GM08714 (cell line): Measurements from ENCODE around the gene SHISAL1.

ENCODE experiments used
- H3K4me3 ChIP-seq: fragments of 200-500 bp; sonication (Bioruptor generic); 2 replicates; pipeline ENCODE4 v1.5.1; 2014; ENCODE audit warnings: mild to moderate bottlenecking, low read length, inconsistent platforms
- ZNF274 ChIP-seq: IDR thresholded peaks from 2 replicates; pipeline ENCODE4 v1.6.1; 2012; ENCODE audit warnings: mild to moderate bottlenecking, low read depth, low read length

SHISAL1 gene

DNA sequence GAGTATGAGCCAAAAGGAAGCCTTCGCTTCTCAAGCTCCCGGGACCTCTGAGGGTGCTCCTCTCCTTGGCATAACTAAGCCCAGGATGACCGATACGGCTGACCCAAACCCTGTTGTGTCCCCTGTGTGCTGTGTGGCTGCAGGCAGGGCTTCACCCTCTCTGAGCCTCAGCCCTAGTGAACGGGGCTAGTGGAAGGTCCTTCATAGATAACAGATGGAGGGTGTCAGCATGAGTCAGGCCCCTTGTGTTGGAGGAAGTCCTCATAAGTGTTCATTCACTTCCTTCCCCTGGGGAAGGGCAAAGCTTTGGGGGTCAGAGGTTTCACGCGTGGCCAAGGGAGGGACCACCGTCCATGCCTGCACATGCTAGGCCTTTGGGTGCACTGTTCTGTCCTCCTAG lies 21.5 kb downstream of the SHISAL1 start:
- H3K4me3 ChIP-seq, result no peak overlapping the region
- TF ChIP-seq ZNF274, result no peak

DNA sequence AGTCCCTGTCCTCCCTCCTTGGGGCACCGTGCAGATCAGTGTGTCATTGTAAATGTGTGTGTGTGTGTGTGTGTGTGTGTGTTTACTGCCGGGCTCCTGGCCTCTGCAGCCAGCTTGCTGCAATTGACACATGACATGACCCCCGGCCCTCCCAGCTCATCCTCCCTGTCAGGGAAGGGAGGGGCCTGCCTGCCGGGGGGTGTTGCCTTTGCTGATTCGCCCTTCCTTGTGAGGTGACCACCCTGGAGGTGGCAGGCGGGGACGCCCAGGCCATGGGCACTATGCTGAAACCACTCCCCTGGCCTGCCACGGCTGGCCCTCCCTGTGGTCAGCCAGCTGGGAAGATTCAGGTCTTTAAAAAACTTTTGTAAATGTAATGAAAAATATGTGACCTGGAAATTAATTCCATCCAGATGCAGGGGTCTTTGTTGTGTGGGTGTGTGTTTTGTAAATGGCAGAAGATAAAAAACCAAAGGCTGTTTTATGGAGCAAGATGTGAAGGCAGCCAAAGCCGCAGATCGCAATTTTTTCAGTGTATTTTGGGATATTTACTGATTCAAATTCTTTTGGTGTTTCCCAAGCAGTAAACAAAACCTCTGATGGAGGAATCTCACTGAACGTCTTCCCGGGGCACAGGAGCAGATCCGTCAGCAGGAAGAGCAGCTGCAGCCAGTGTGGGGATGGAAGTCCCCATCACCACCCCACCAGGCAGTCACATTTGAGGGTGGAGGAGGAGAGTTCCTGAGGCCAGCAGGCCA lies 23.2 kb downstream of the SHISAL1 start:
- TF ChIP-seq ZNF274, result no peak
- no peak overlapping the region for H3K4me3 ChIP-seq

DNA sequence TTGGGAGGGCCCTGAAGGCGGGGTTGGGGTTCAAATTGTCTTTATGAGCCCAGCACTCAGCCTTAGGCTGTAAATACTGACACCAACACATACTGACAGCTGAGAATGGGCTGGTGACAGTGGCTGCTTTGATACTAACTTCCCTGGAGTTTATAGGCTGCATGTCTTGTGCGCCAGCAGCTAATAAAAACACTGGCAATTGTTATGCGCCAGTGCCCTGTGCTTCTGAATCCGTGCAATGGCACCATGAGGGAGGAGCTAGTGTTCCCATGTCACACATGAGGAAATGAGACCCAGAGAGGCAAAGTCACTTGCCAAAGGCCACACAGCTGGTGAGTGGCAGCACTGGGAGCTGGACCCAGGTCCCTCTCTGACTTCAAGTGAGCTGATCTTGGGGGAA lies 23.8 kb downstream of the SHISAL1 start:
- TF ChIP-seq ZNF274, result no peak

DNA sequence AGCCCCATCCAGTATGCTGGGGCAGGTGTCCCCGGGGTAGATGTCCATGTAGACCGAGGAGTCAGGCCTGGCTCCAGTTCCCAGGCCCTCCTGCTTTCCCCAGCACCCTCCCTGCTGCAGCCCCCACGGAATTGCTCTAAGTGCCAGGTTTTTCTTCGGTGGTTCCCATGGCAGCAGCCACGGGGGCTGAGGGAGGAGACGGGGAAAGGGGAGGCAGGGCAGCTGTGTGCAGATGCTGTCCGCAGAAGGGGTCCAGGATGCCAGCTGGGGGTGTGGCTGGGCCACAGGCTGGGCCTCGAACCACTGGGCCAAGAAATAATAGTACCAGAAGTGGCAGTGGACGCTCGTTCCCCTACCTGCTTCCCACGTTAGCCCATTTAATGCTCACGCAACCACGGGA lies 25.0 kb downstream of the SHISAL1 start:
- no peak overlapping the region for H3K4me3 ChIP-seq
- TF ChIP-seq ZNF274, result no peak

More for the DNA sequence above, 23.8 kb downstream of the SHISAL1 start:
- no peak overlapping the region for H3K4me3 ChIP-seq

DNA sequence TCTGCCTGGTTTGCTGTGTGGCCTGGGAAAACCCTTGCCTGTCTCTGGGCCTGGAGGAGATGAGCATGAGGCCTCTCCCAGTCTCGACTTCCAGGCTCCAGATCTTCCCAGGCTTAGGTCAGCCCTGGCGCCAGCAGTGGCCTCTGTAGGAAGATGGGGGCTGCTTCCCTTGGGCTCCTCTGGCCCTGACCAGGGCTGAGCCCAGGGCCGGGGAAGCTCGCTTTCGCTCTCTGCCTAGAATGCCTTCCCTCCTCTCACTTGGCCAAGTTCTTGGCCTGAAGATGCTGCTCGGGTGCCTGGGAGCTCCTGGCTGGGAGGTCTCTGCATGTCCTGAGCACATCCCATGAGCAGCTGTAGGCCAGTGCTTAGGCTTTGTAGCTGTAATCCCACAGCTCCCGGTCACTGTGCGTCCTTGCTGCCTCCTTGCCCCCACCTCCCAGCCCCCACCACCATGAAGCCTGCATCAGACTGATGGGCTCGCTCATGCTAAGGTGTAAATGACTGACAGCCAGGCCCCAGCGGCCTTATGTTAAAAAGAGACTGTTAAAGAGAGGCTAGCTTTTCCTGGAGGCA lies 25.5 kb downstream of the SHISAL1 start:
- TF ChIP-seq ZNF274, result no peak
- H3K4me3 ChIP-seq, result no peak overlapping the region

DNA sequence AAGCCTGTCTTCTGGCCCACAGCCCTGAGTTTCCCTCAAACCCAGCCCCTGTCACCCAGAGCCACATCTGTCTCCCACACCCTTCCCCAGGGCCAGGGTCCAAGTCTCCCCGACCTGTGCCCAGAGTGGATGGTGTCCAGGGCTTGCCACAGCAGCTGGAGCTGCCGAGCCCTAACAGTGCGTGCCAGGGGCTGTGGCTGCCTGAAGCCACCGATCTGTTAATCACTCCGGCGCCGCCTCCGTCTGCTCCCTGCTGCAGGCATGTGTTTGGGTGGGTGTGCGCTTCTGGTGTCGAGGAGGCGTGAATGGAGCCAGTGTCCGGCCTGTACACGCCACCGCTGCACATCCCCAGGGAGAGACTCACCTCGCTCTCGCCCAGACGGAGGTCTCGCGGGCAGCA lies 26.1 kb downstream of the SHISAL1 start:
- no peak overlapping the region for H3K4me3 ChIP-seq
- TF ChIP-seq ZNF274, result no peak

DNA sequence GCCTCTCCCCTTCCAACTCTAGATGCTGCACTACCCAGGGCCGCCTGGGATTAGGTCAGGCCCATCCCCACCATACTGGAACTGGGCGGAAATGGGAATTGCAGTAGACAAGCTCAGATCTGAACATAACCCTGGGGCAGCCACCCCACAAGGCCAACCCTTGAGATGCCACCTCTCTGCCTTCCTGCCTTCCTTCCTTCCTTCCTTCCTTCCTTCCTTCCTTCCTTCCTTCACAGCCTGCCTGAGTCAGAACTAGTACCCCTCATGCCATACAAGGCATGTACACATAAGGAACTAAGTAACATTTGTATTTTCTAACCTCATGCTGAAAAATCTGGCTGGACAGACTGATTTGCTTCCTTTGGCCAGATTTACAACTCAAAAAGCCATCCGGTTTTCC lies 28.0 kb downstream of the SHISAL1 start:
- no peak for TF ChIP-seq ZNF274
- H3K4me3 ChIP-seq, result no peak overlapping the region

DNA sequence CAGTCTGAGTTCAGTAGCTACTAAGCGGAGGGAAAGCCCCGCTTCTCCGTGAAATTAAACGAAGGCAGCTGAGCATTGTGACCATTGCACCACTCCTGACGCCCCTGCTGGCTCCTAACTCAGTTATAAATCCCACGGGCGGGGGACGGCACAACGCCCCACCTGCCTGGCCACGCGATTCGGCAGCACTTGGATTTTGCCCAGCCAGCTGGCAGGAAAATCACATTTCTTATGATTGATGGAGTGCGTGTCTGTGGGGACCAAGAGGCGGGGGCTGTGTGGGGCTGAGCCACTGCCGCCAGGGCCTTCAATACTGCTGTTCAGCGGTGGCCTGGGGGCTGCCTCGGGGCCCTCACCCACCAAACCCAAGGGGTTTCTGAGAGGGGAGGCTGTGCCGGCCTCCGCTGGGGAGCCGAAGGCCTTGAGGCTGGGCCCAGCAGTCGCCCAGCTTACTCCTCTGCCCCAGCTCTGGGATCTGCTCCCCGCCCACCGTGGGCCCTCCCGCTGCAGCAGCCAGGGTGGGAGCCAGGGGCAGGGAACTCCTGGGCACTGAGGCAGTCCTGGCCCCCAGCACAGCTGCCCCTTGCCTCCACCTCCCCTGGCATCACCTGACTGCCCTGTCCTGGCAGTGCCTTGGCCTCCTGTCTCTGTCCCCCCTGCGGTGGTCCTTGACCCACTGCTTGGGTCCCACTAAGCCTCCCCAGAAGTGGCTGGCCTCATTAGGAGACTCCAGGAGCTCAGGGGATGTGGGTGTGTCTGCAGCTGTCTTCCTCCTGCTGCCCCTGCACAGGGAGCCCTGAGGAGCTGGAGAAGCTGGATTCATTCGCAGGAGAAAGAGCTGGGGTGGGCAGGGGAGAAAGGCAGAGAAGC lies 30.7 kb downstream of the SHISAL1 start:
- no peak for TF ChIP-seq ZNF274
- H3K4me3 ChIP-seq, result no peak overlapping the region

DNA sequence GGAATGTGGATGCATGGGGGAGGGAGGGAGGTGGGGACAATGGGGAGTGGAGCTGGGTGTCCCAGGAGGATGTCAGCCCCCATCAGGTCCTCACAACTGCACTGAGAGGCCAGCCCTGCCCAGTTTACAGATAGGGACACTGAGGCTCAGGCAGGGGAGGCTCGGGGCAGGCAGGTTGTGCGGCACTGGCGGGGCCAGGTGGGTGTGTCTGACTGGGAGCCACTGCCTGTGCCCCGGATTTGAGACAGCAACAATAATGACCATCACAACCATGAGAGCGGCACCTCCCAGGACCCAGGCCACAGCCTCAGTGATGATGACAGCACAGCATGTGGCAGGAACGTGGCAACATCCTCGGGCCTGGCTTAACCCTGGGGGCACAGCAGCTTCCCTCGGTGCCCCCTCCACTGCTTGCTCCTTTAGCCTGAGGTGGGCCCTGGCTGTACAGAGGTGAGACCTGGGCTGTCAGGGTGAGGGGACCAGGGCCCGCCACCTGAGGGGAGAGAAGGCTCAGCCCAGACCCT lies 32.0 kb downstream of the SHISAL1 start:
- H3K4me3 ChIP-seq, result no peak overlapping the region
- no peak for TF ChIP-seq ZNF274

DNA sequence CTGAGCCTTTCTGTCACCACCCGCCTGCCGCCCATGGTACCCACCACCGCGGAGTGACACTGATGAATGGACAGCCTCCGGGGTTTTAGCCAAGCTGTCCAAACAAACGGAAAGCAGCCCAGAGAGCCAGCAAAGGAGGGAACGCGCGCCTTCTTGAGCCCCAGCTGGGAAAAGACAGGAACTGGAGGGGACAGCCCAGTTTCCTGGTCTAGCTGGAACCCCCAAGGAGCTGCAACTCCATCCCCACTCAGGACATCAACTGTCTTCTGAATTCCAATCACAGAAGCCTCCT lies 33.7 kb downstream of the SHISAL1 start:
- no peak overlapping the region for H3K4me3 ChIP-seq
- no peak for TF ChIP-seq ZNF274

DNA sequence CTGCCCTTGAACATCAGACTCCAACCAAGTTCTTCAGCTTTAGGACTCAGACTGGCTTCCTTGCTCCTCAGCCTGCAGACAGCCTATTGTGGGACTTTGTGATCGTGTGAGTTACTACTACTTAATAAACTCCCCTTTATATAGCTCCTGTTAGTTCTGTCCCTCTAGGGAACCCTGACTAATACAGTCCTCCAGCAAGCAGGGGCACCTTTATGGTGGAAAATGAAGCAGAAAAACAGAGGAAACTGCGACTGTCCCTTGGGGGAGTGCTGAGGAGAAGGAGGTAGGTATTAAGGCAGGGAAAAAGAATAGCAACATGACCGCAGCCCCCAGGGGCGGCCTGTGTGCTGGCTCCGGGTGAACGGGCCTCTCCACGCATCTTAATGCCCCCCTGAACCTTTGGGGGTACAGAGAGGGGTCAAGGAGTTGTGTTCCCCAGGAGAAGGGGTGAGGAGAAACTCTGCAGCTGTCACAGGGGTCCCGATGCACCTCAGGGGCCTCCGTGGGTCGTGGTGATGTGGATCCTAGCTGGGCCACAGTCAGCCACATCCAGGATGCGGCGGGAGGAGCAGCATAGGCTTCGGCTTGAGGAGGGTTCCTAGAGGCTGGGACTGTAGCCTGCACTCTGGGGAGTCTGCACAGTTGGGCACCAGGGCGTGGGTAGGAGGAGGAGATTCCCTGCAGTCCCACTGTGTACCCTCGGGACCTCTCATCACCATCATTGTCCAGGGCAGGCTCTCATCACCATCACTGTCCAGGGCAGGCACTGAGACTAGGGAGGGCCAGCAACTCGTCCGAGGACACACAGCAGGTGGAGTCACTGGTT lies 34.3 kb downstream of the SHISAL1 start:
- no peak for TF ChIP-seq ZNF274
- no peak overlapping the region for H3K4me3 ChIP-seq

DNA sequence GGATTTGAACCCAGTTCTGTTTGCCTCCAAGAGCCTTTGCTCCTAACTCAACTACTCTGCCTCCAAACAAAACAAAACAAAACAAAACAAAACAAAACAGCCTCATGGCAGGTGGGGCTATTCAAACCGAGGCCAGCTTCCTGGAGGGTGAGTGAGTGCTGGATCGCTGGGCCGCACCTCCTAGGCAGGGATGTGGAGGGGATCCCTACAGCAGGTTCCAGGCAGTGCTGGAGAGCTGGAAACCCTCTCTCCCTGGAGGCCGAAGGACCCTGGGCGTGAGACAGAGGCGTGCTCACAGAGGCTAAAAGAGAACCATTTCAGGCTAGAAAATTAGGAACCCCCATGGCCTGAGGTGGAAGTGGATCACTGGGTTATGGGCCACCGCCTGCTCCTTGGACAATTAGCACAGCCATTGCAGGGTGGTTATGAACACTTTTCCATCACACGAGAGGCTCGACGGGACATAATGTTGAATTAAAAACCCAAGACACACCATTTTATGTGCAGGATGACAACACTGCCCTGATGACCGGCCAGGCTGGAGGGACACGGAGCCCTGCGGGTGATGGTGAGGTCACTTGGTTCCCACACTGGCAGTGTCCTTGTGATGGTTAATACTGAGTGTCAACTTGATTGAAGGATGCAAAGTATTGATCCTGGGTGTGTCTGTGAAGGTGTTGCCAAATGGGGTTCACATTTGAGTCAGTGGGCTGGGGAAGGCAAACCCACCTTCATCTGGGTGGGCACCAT lies 35.2 kb downstream of the SHISAL1 start:
- H3K4me3 ChIP-seq, result no peak overlapping the region
- no peak for TF ChIP-seq ZNF274

DNA sequence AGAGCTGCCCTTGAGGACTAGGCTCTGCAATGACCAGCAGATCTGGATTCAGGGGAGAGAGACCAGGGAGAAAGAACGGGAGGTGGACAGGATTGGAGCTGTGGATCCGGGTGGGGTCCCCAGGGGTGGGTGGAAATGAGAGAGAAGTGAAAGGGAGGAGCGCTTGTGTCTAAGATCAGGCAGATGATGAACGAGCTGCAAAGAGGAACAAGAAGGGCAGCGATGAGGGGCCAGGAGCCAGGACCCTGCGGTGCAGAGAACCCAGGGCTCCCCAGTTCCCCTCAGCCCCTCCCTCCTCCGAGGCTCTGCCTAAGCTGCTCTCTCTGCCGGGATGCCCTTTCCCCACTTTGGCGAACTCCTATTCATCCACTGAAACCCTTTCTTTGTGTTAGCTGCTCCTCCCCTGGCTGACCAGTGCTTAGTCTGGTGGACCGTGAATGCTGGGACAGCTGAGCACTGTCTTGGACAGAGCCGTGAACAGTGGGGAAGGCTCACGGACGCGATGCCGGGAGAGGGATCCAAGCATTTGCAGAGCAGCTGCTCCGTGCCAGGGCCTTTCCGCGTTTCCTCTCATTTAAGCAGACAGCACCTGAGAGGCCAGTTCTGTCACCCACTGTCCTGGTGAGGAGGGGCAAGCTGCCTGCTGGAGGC lies 35.9 kb downstream of the SHISAL1 start:
- no peak overlapping the region for H3K4me3 ChIP-seq
- TF ChIP-seq ZNF274, result no peak
